C4-2B (cell line): ENCODE results near the gene HTT.

Experiments
- CTCF ChIP-seq: fragments of 450-650 bp; conservative IDR thresholded peaks from 2 replicates; pipeline ENCODE4 v1.5.1; 2017; ENCODE audit warnings: mild to moderate bottlenecking
- ZFX ChIP-seq: fragments of 450-650 bp; IDR thresholded peaks from 2 replicates; pipeline ENCODE4 v1.6.1; 2017

- TF ChIP-seq CTCF = no peak
- TF ChIP-seq ZFX = no peak
Measured at GRCh38 chr4:3229328-3229727, 154.8 kb downstream of the HTT start.
